Measurements from ENCODE around the gene IPCEF1. TPM values are rescaled to one million over a fixed set of nuclear protein-coding genes. Genes with fewer than 3 reads are reported as not detected.

The IPCEF1 gene
- total and polyA plus RNA-seq, 9 donors, result 0.60 to 1.5 (median 0.75) TPM

DNA sequence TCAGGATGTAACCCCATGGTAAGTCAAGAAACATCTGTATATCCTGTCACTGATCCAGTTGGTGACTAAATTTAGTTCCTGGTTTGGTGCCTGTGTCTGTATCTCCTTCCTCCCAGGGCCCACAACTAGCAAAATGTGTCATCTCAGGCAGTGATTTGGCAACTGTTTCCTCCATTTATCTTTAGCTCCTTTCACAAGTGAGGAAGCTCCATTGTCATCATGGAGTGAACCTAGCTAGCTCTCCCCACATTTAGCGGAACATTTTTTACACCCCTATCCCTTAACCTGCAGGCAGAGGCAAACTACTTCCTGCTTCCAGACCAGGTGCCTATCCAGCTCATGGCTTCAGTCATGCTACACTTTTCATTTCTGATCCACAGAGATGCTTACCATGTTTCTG lies 99.5 kb downstream of the IPCEF1 start:
- no peaks in the 10 kb centered on the region for H3K36me3 ChIP-seq (ENCODE audit: control insufficient read depth, insufficient read depth, low read length)
- peak; percentile 76 for DNase-seq
- no peak overlapping the region for H3K27ac ChIP-seq (ENCODE audit: low read length)
- no peak overlapping the region for H3K4me3 ChIP-seq (ENCODE audit: low read length)
- no peaks in the 10 kb centered on the region for H3K4me1 ChIP-seq (ENCODE audit: control insufficient read depth, insufficient read depth, low read length)
- no peaks in the 10 kb centered on the region for H3K27me3 ChIP-seq (ENCODE audit: control insufficient read depth, insufficient read depth, low read length)
- H3K9me3 ChIP-seq (replicated peaks; ENCODE audit: control insufficient read depth, low read depth, low read length), result peaks cover 5% of the 10 kb centered on the region
- 100% methylated on average over 1 of the region's 1 CpG for WGBS (ENCODE audit: insufficient coverage)

DNA sequence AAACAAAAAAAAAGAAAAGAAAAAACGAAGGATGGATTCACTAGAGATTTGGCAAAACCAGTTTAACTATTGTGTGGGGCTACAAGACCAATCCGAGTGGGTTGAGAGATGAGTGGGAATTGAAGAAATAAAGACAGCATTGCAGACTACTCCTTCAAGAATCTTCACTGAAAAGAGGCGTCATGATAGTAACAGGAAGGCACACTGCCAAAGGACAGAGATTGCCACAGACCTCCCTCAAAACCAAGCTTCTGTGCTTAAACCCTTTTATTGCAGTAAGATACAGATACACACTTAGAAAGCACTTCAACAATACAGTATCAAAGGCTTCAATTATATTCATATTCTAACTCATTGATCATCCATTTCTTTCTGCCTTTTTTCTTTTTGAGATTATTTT lies 103.9 kb downstream of the IPCEF1 start:
- Histone ChIP-seq H3K27me3 (ENCODE audit: control insufficient read depth, insufficient read depth, low read length) (no peaks in the 10 kb centered on the region), H3K4me3 (ENCODE audit: low read length) (no peak overlapping the region), H3K9me3 (replicated peaks; ENCODE audit: control insufficient read depth, low read depth, low read length) (peaks cover 5% of the 10 kb centered on the region), H3K36me3 (ENCODE audit: control insufficient read depth, insufficient read depth, low read length) (no peaks in the 10 kb centered on the region), H3K27ac (ENCODE audit: low read length) (no peak overlapping the region), H3K4me1 (ENCODE audit: control insufficient read depth, insufficient read depth, low read length) (no peaks in the 10 kb centered on the region)
- whole genome bisulfite sequencing (ENCODE audit: insufficient coverage), result no CpG with 5 or more reads among the region's 3 CpGs
- no peak for DNase-seq

DNA sequence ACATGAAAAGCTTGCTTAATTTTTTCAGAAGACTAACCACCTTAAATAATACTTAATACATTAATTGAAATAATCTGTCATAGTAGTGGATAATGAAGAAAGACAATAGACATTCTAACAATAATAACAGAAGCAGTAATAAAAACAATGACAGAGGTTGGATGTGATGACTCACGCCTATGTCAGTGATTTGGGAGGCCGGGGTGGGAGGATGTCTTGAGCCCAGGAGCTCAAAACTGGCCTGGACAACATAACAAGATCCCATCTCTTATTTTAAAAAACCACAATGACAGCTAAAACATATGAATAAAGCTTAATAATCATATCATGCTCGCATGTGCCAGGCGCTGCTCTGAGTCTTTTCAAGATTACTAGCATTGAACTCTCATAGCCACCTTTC lies 105.5 kb downstream of the IPCEF1 start:
- H3K4me1 ChIP-seq (ENCODE audit: control insufficient read depth, insufficient read depth, low read length), result peaks cover 4% of the 10 kb centered on the region
- H3K36me3 ChIP-seq (ENCODE audit: control insufficient read depth, insufficient read depth, low read length), result no peaks in the 10 kb centered on the region
- no peak overlapping the region for H3K4me3 ChIP-seq (ENCODE audit: low read length)
- peaks cover 5% of the 10 kb centered on the region for H3K9me3 ChIP-seq (replicated peaks; ENCODE audit: control insufficient read depth, low read depth, low read length)
- H3K27ac ChIP-seq (ENCODE audit: low read length), result no peak overlapping the region
- no CpG with 5 or more reads among the region's 4 CpGs for WGBS (ENCODE audit: insufficient coverage)
- no peaks in the 10 kb centered on the region for H3K27me3 ChIP-seq (ENCODE audit: control insufficient read depth, insufficient read depth, low read length)
- DNase-seq, result no peak

DNA sequence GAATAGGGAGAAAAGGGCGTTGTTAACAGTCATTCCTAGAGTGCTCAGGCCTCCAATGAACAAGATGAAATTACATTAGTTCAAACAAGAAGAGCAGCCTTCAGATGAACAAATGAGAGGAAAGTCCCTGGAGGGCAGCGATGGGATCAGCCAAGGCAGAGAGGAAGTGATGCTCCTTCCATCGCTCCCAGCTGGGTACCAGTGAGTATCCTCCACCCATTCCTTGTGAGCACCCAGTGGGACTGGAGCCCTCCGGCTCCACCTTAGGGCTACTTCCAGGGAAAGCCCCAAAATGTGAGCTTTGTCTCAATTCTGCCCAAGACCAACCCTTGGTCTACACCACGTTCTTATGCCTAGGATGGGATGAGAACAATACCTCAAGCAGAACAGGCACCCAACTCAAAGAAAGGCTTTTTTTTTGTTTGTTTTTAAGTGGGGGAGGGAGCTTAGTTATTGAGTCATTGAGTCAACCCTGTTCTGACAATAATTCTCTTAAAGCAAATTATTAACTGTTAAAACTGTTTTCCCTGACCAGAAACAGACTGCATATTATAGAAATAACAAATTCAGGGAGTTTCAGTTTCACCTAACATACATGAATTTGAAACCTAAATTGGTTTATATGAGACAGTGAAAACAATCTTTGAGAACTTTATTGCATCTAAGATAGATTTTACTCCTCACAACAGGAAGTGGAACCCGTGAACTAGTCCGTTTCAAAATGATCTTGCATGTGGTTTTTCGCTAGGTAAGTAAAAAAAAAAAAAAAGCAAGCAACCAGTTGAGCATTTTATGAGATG lies 106.9 kb downstream of the IPCEF1 start:
- H3K27ac ChIP-seq (ENCODE audit: low read length), result no peak overlapping the region
- H3K4me1 ChIP-seq (ENCODE audit: control insufficient read depth, insufficient read depth, low read length), result peaks cover 4% of the 10 kb centered on the region
- H3K27me3 ChIP-seq (ENCODE audit: control insufficient read depth, insufficient read depth, low read length), result no peaks in the 10 kb centered on the region
- DNase-seq, result no peak
- H3K9me3 ChIP-seq (replicated peaks; ENCODE audit: control insufficient read depth, low read depth, low read length), result no peaks in the 10 kb centered on the region
- H3K36me3 ChIP-seq (ENCODE audit: control insufficient read depth, insufficient read depth, low read length), result no peaks in the 10 kb centered on the region
- 66% methylated on average over 3 of the region's 8 CpGs for WGBS (ENCODE audit: insufficient coverage)
- no peak overlapping the region for H3K4me3 ChIP-seq (ENCODE audit: low read length)

DNA sequence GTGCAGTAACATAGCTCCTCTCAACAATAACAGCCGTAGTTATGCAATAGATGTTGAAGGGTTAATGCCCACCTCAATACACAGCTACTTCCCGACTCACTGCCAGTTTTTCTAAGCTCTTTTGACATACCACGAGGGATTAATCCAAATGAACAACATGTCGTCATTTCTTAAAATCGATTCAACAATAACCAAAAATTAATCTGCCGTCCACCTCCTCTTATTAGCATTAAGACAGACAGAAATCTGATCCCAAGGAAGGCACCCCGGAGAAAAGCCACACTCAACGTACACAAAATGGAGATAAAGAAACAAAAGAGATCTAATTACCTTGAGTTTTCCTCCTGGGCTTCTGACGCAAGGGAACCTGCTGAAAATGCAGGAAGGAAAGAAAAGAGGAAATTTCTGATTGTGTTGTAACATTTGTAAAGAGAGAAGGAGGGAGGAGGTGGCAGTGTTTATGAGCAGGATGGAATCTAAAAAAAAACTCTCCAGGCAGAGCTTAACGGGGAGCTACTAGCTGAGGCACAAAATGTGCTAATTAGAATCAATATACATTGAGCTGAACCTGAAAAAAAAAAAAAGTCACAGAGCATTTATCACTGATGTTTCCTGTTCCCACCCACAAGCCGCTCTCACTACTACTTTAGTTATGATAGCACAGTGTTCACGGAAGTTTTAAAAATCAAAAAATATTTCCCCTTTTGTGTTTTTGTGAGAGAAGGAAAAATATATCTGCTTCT lies 109.3 kb downstream of the IPCEF1 start:
- H3K4me3 ChIP-seq (ENCODE audit: low read length), result peak overlapping the region; percentile 23
- peaks cover 7% of the 10 kb centered on the region for H3K4me1 ChIP-seq (ENCODE audit: control insufficient read depth, insufficient read depth, low read length)
- H3K27ac ChIP-seq (ENCODE audit: low read length), result peak overlapping the region; percentile 25
- WGBS (ENCODE audit: insufficient coverage), result no CpG with 5 or more reads among the region's 12 CpGs
- no peaks in the 10 kb centered on the region for H3K9me3 ChIP-seq (replicated peaks; ENCODE audit: control insufficient read depth, low read depth, low read length)
- H3K36me3 ChIP-seq (ENCODE audit: control insufficient read depth, insufficient read depth, low read length), result no peaks in the 10 kb centered on the region
- H3K27me3 ChIP-seq (ENCODE audit: control insufficient read depth, insufficient read depth, low read length), result no peaks in the 10 kb centered on the region
- DNase-seq, result no peak

DNA sequence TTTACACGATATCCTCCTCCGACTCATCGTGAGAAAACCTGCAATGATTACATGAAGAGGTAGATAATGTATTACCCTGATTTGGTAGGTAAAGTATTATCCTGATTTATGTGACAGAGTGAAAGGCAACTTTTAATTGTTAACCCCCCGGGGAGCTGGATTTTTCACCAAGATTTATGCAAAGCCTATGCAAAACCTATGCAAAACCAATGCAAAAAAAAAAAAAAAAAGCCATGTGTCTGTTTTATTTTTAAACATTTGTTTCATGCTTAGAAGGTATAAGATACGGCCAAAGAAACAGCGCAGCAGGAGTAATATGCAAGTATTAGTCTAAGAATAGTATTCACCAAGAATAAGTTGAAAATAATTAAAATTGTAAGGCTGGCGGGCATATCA lies 109.9 kb downstream of the IPCEF1 start:
- no peaks in the 10 kb centered on the region for H3K9me3 ChIP-seq (replicated peaks; ENCODE audit: control insufficient read depth, low read depth, low read length)
- H3K4me3 ChIP-seq (ENCODE audit: low read length), result peak overlapping the region; percentile 1
- peaks cover 7% of the 10 kb centered on the region for H3K4me1 ChIP-seq (ENCODE audit: control insufficient read depth, insufficient read depth, low read length)
- WGBS (ENCODE audit: insufficient coverage), result no CpG with 5 or more reads among the region's 7 CpGs
- no peaks in the 10 kb centered on the region for H3K27me3 ChIP-seq (ENCODE audit: control insufficient read depth, insufficient read depth, low read length)
- H3K36me3 ChIP-seq (ENCODE audit: control insufficient read depth, insufficient read depth, low read length), result no peaks in the 10 kb centered on the region
- DNase-seq, result no peak
- no peak overlapping the region for H3K27ac ChIP-seq (ENCODE audit: low read length)

DNA sequence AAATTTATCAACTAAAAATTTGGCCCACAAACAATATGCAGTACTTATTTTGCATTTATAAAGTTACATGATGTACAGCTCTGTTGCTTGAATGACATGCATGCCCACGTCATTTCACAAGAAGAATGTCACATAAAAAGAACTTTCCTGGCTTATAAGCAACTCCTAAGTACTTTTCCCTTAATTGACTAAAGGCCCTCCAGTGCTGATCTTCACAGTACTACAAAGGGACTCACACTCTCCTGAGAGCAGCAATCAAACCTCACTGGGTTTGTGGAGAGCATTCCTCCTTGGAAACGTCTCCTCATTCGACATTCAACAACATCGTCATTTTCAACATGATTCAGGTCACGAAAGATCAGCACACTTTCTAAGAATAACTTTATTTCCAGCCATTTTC lies 111.1 kb downstream of the IPCEF1 start:
- Histone ChIP-seq H3K36me3 (ENCODE audit: control insufficient read depth, insufficient read depth, low read length) (no peaks in the 10 kb centered on the region), H3K4me1 (ENCODE audit: control insufficient read depth, insufficient read depth, low read length) (peaks cover 7% of the 10 kb centered on the region), H3K27ac (ENCODE audit: low read length) (no peak overlapping the region), H3K9me3 (replicated peaks; ENCODE audit: control insufficient read depth, low read depth, low read length) (no peaks in the 10 kb centered on the region), H3K4me3 (ENCODE audit: low read length) (no peak overlapping the region), H3K27me3 (ENCODE audit: control insufficient read depth, insufficient read depth, low read length) (no peaks in the 10 kb centered on the region)
- DNase-seq, result no peak
- WGBS (ENCODE audit: insufficient coverage), result 45% methylated on average over 5 of the region's 5 CpGs

DNA sequence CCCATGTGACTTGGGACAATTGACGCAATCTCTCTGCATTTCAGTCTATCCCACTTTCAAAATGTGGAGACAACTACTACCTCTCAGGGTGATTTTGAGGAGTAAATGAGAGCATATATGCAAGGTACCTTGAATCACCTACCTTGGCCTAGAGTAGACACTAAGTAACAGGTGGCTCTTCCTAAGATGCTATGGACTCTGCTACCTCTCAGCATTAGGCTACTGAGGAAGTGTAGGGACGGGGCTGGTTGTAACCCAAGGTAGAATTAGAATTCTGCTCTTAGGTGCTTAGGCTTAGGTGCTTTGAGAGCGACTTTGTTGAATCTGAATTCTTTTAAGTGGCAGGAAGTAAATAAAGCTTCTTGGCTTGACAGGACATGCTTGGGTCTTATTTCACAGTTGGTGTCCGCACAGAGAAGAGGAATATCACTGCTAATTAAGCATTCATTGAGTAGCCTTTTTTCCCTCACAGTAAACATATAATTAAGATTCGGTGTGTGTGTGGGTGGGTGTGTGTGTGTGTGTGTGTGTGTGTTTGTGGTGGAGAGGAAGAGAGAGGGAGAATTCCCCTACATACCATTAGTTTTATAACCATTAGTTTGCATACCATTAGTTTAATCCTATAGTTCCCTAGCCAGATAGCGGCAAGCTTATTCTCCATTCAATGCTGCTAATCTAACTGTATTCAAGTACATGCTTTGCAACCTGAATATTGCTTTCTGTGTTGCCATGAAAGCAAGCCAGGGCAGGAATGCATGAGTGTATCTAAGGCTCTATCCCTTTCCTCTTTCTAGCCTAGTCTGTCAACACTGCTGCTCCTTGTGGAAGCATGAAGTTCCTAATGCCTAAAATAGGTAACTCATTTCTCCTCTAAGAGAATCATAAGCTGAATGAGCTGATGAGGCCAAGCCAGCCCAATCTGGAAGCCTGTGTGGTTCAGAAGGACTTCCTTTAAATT lies 112.5 kb downstream of the IPCEF1 start:
- Histone ChIP-seq H3K4me3 (ENCODE audit: low read length) (no peak overlapping the region), H3K36me3 (ENCODE audit: control insufficient read depth, insufficient read depth, low read length) (no peaks in the 10 kb centered on the region), H3K9me3 (replicated peaks; ENCODE audit: control insufficient read depth, low read depth, low read length) (no peaks in the 10 kb centered on the region), H3K27ac (ENCODE audit: low read length) (no peak overlapping the region), H3K27me3 (ENCODE audit: control insufficient read depth, insufficient read depth, low read length) (no peaks in the 10 kb centered on the region), H3K4me1 (ENCODE audit: control insufficient read depth, insufficient read depth, low read length) (peaks cover 7% of the 10 kb centered on the region)
- peak; percentile 42 for DNase-seq
- 100% methylated on average over 1 of the region's 6 CpGs for WGBS (ENCODE audit: insufficient coverage)

DNA sequence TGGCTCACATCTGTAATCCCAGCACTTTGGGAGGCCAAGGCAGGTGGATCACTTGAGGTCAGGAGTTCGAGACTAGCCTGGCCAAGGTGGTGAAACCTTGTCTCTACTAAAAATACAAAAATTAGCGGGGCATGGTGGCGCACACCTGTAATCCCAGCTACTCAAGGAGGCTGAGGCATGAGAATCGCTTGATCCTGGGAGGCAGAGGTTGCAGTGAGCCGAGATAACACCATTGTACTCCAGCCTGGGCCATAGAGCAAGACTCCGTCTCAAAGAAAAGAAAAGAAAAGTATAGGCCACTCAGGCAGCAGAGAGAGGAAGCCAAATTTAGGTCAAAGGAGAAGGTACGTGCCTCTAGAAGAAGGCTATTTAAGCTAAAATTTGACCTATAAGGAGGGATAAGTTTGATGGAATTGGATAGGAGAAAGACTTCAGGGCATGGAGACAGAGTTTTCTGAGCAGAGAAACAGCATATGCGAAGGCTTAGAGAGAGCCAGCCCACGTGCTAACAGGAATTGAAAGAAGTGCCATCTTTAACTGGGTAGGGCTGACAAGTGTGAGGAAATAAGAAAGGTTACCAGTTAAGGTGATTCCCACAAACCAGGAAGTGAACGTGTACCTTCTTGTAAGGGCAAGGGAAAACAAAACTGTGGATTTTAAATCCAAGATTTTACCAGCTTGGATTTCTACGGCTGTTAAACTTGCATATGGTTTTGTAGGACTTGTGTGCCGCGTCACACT lies 113.8 kb downstream of the IPCEF1 start:
- Histone ChIP-seq H3K36me3 (ENCODE audit: control insufficient read depth, insufficient read depth, low read length) (no peaks in the 10 kb centered on the region), H3K4me1 (ENCODE audit: control insufficient read depth, insufficient read depth, low read length) (peaks cover 7% of the 10 kb centered on the region), H3K27ac (ENCODE audit: low read length) (no peak overlapping the region), H3K9me3 (replicated peaks; ENCODE audit: control insufficient read depth, low read depth, low read length) (no peaks in the 10 kb centered on the region), H3K4me3 (ENCODE audit: low read length) (no peak overlapping the region), H3K27me3 (ENCODE audit: control insufficient read depth, insufficient read depth, low read length) (no peaks in the 10 kb centered on the region)
- no peak for DNase-seq
- 90% methylated on average over 11 of the region's 13 CpGs for WGBS (ENCODE audit: insufficient coverage)
